NCI-H1417 treated with DMSO at 0.1 percent for 48 hours (cell line): ENCODE results near the gene MOV10L1.

Source experiments
- DNase-seq: peaks from one replicate; lab custom pipeline; 2025; lab: John Stamatoyannopoulos, UW

The MOV10L1 gene

GRCh38 chr22:50205781-50206569 is 116.2 kb downstream of the MOV10L1 start:
- no peak for DNase-seq

- no peak for DNase-seq
Measured at GRCh38 chr22:50206599-50206998, 116.8 kb downstream of the MOV10L1 start.

- no peak for DNase-seq
Measured at GRCh38 chr22:50207383-50208140, 117.8 kb downstream of the MOV10L1 start.

DNA sequence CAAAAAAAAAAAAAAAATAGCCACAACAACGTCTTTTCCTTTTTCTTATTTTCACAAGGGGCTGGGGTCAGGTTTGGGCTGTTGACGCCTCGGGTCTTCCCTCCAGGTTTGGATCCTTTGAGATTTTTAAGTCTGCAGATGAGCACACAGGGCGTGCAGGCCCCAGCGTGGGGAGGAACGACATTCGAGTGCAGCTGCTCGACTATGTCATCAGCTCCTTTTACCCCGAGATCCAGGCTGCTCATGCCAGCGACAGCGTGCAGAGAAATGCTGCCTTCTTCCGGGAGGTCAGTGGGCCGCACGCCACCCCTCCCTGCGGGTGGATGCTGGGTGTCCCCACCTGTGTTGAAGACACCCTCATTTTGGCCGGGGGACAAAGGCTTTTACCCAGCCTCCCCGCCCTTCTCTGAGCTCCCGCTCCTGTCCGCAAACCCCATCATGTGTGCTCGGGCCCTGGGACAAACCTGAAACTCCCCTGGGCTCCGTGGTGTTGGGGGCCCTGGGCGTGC is 118.7 kb downstream of the MOV10L1 start:
- DNase-seq, result no peak

GRCh38 chr22:50208939-50209892 is 119.4 kb downstream of the MOV10L1 start:
- no peak for DNase-seq

DNA sequence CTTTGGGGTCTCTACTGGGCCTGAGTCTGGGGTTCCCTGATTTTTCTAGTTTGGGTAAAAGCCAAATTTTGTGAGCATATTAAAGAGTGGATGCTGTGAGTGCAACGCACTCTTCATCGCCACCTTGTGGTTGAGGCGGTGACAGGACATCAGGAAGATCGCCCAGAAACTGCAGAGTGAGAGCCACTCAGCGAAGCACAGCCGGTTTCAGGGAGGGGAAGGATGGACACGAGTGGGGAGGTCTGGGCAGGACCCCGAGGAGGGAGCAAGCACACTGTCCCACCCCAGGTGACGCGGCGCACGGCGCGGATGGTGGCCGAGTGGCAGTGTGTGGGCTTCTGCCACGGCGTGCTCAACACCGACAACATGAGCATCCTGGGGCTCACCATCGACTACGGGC is 120.1 kb downstream of the MOV10L1 start:
- no peak for DNase-seq

DNA sequence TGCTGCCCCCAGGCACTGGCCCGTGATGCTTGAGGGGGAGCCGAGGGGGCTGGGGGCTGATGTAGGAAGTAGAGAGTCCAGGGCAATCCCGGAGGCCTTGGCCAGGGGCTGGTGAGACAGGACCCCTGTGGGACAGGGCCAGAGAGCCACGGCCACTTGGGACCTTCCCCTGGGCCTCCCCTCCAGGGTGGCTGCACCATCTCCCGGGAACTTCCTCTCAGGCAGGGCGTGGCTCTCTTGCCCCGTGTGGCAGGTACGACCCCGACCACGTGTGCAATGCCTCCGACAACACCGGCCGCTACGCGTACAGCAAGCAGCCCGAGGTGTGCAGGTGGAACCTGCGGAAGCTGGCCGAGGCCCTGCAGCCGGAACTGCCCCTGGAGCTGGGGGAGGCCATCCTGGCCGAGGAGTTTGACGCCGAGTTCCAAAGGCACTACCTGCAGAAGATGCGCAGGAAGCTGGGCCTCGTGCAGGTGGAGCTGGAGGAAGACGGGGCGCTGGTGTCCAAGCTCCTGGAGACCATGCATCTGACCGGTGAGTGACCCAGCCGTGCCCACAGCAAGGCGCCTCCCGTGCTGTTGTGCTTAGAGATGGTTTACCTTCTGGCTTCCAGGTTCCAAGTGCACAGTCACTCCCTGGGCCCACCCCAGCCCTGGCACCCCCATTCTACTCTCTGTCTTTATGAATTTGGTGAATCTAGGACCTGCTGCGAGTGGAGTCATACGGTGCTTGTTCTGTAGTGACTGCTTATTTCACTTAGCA is 120.8 kb downstream of the MOV10L1 start:
- no peak for DNase-seq

- DNase-seq, result no peak
Measured at GRCh38 chr22:50211147-50211546, 121.3 kb downstream of the MOV10L1 start.
